ENCODE results near the gene ZCCHC2. TPM values are rescaled to one million over a fixed set of nuclear protein-coding genes. Genes with fewer than 3 reads are reported as not detected.

ZCCHC2 gene
- total RNA-seq: 1.6 and 2.3 TPM in 2 replicates

GRCh38 chr18:62522504-62523254, at the start of gene ZCCHC2:
TSS of gene ZCCHC2 (plus strand) at chr18:62523025. CDS start at chr18:62523425, 400 bp downstream.

Other genes starting within 250 kb of the ZCCHC2 start
- not detected in 2 replicates for gene TNFRSF11A, start 197.7 kb upstream of the ZCCHC2 start, total RNA-seq
- gene PHLPP1, start 192.5 kb downstream of the ZCCHC2 start, total RNA-seq: 2.6 and 3.7 TPM in 2 replicates

Measured in myometrial cell (primary cell).